Peyer's patch (tissue), 4 donors: ENCODE results near the gene INF2. TPM values are rescaled to one million over a fixed set of nuclear protein-coding genes. Genes with fewer than 3 reads are reported as not detected.
A peak's percentile ranks its signal among the peaks of the same experiment; 100 is the strongest.
"Not testable (repeated sequence)": the region's sequence is repeated elsewhere in the genome, so short reads cannot be mapped to it uniquely, and the experiment has no call there.

Experiments
- DNase-seq, 3 donors: peaks; one replicate each; pipeline ENCODE4 v3.0.0-alpha.2; 2017 to 2019
- H3K27ac ChIP-seq, 4 donors: fragments of 200-600 bp; sonication (generic); one replicate each; pipeline ENCODE4 v1.5.1; 2016 to 2019
- H3K27me3 ChIP-seq, 2 donors: fragments of 200-600 bp; sonication (generic); one replicate each; pipeline ENCODE4 v1.5.1; 2019
- H3K36me3 ChIP-seq, 3 donors: fragments of 200-600 bp; sonication (generic); one replicate each; pipeline ENCODE4 v1.5.1; 2016 to 2019
- H3K4me1 ChIP-seq, 4 donors: fragments of 200-600 bp; sonication (generic); one replicate each; pipeline ENCODE4 v1.5.1; 2016 to 2019
- H3K4me3 ChIP-seq, 4 donors: fragments of 200-600 bp; sonication (generic); 1 replicate in 3 of 4; 2 replicates in 1 of 4; pipeline ENCODE4 v1.5.1; 2016 to 2019; ENCODE audit warnings: mild to moderate bottlenecking in 1 of 4
- H3K9me3 ChIP-seq, 4 donors: fragments of 200-600 bp; sonication (generic); one replicate each; pipeline ENCODE4 v1.5.1; 2016 to 2019; ENCODE audit warnings: mild to moderate bottlenecking in 1 of 4
- CTCF ChIP-seq, 6 experiments: fragments of 450-650 bp in 4 of 6; fragments of 200-600 bp in 2 of 6; sonication (generic) in 1 of 6; IDR thresholded peaks; one replicate each; pipeline ENCODE4 v1.5.1; 2017 to 2019; ENCODE audit warnings: antibody characterized with exemption in 6 of 6, mild to moderate bottlenecking in 3 of 6, moderate library complexity in 1 of 6
- POLR2A ChIP-seq, 2 donors: fragments of 450-650 bp; IDR thresholded peaks; one replicate each; pipeline ENCODE4 v1.5.1; 2017; ENCODE audit warnings: antibody characterized with exemption in 2 of 2, mild to moderate bottlenecking in 2 of 2, moderate library complexity in 2 of 2
- total RNA-seq, 4 donors: library from RNA; depleted of rRNA; stranded (reverse); fragments of >200 nt; gene quantifications; one replicate each; pipeline ENCODE4 v1.1.0, GENCODE V29; 2016

Gene INF2
- total RNA-seq, 4 donors from 2014 or later = 137 to 287 (median 203) TPM

GRCh38 chr14:104747876-104748275 lies 58.5 kb downstream of the INF2 start:
- Histone ChIP-seq H3K4me1 (peaks cover 0 to 51% (median 8%) of the 10 kb centered on the region in 4 donors), H3K4me3 (no peak overlapping the region), H3K27ac (peak overlapping the region in 3 of 4 donors; percentile 11 to 74 (median 62)), H3K27me3 (no peaks in the 10 kb centered on the region), H3K36me3 (no peaks in the 10 kb centered on the region), H3K9me3 (no peaks in the 10 kb centered on the region)
- no peak for DNase-seq
- no peak for TF ChIP-seq CTCF (IDR thresholded peaks at IDR 0.05)
- TF ChIP-seq POLR2A (IDR thresholded peaks at IDR 0.05) = no peak

DNA sequence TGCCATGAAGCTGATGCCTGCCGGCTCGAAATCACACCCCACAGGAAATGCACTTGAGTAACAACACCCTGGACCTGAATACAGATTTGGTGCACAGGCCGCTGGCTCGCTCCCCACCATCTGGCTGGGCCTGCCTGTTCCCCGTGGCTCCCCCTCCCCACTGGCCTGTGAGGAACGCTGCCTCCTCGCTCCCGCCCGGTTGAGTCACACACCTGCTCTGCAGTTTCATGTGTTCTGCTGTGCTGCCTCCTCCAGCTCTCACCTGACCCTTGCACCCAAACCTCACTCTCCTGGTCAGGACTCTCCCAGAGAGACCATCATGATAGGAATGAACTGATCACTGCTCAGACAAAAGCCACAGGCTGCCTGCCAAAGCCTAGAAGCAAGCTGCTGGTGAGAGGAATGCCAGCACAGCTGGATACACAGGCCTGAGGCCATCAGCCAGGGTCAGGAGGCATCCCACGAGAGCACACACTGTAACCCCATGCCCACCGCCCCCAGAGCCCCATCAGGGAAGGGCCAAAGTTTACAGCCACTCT lies 59.8 kb downstream of the INF2 start:
- no peaks in the 10 kb centered on the region for H3K9me3 ChIP-seq
- TF ChIP-seq CTCF (IDR thresholded peaks at IDR 0.05) (peak in 2 of 6 experiments; percentile 14 to 39), POLR2A (IDR thresholded peaks at IDR 0.05) (peak; percentile 14 to 33)
- no peaks in the 10 kb centered on the region for H3K36me3 ChIP-seq
- DNase-seq = peak in 2 of 3 donors; percentile 85 to 86
- H3K27ac ChIP-seq = peak overlapping the region; percentile 3 to 77 (median 56)
- peaks cover 0 to 57% (median 13%) of the 10 kb centered on the region in 4 donors for H3K4me1 ChIP-seq
- no peaks in the 10 kb centered on the region for H3K27me3 ChIP-seq
- H3K4me3 ChIP-seq = no peak overlapping the region

DNA sequence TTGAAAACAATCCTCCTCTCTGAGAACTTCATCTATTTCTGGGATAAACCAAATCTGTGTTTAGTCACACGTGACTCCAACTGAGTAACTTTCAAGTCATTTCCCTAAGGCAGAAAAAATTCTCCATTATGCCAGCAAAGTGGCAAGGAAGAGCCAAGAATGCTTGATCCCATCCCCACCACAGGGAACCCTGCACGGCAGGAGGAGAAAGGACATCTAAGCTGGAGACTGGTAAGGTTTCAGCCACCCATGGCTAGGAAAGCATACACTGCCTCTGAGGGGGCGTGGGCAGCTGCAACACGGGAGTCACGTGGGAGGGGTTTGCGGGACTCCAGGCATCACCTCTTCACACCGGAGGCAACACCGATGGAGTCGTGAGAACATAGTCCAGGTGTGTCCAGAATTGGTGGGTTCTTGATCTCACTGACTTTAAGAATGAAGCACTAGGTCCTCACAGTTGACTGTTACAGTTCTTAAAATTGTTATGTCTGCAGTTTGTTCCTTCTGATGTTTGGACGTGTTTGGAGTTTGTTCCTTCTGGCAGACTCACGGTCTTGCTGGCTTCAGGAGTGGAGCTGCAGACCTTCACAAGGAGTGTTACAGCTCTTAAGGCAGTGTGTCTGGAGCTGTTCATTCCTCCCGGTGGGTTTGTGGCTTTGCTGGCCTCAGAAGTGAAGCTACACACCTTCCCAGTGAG lies 60.8 kb downstream of the INF2 start:
- H3K27ac ChIP-seq = peak overlapping the region in 2 of 4 donors; percentile 74 to 77
- TF ChIP-seq POLR2A (IDR thresholded peaks at IDR 0.05) (no peak), CTCF (IDR thresholded peaks at IDR 0.05) (no peak)
- no peaks in the 10 kb centered on the region for H3K9me3 ChIP-seq
- H3K27me3 ChIP-seq = no peaks in the 10 kb centered on the region
- peaks cover 0 to 67% (median 18%) of the 10 kb centered on the region in 4 donors for H3K4me1 ChIP-seq
- DNase-seq = no peak
- no peak overlapping the region for H3K4me3 ChIP-seq
- peaks cover 0 to under 1% (median 0%) of the 10 kb centered on the region in 3 donors for H3K36me3 ChIP-seq

GRCh38 chr14:104750753-104751057 lies 61.3 kb downstream of the INF2 start:
- not testable (repeated sequence) for H3K27me3 ChIP-seq, H3K27ac ChIP-seq, H3K9me3 ChIP-seq, H3K4me3 ChIP-seq, DNase-seq, H3K36me3 ChIP-seq
- peaks cover 0 to 69% (median 18%) of the 10 kb centered on the region in 4 donors for H3K4me1 ChIP-seq

DNA sequence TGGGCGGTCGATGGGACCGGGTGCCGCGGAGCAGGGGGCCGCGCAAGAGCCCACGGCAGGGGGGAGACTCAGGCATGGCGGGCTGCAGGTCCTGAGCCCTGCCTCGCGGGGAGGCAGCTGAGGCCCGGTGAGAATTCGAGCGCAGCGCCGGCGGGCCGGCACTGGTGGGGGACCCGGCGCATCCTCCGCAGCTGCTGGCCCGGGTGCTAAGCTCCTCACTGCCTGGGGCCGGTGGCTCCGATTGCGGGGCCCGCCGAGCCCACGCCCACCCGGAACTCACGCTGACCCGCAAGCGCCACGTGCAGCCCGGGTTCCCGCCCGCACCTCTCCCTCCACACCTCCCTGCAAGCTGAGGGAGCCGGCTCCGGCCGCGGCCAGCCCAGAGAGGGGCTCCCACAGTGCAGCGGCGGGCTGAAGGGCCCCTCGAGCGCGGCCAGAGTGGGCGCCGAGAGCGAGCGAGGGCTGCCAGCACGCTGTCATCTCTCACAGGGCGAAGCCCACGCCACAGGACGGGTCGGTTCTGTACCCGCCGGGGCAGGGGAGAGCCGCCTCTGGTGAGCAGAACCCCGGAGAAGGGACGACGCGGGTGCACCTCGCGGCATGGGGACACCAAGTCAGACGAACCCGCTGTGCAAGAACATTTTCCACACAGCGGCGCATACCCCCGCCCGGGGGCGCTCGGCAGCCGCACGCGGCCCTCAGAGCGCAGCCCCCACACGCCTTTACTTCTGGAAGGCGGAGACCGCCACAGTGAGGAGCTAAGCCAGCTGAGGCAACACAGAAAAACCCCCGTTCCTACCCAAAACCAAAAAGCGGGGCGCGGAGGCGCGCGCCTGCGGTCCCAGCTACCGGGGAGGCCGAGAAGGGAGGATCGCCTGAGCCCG lies 62.4 kb downstream of the INF2 start:
- Histone ChIP-seq H3K36me3 (peaks cover 0 to 17% (median 0%) of the 10 kb centered on the region in 3 donors), H3K4me3 (peak overlapping the region; percentile 89 to 99 (median 94)), H3K27ac (peak overlapping the region; percentile 80 to 93 (median 90)), H3K27me3 (no peaks in the 10 kb centered on the region), H3K4me1 (peaks cover 0 to 63% (median 16%) of the 10 kb centered on the region in 4 donors), H3K9me3 (no peaks in the 10 kb centered on the region)
- TF ChIP-seq CTCF (IDR thresholded peaks at IDR 0.05) (no peak), POLR2A (IDR thresholded peaks at IDR 0.05) (no peak)
- no peak for DNase-seq

DNA sequence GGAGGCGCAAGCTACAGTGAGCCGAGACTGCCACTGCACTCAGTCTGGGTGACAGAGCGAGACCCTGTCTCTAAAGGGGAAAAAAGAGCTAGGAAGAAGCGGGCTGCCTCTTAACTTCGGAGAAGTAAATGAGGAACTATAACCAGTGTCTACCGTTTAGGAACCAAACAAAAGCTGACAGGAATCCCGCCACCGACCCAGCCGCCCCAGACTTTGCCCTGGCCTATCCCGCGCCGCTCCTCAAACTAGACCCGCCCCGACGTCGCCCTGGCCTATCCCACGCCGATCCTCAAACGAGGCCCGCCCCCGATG lies 63.0 kb downstream of the INF2 start:
- H3K36me3 ChIP-seq = peaks cover 0 to 23% (median 0%) of the 10 kb centered on the region in 3 donors
- peak overlapping the region; percentile 80 to 93 (median 90) for H3K27ac ChIP-seq
- H3K4me3 ChIP-seq = peak overlapping the region; percentile 89 to 99 (median 94)
- TF ChIP-seq POLR2A (IDR thresholded peaks at IDR 0.05) (peak; percentile 45 to 49), CTCF (IDR thresholded peaks at IDR 0.05) (no peak)
- H3K9me3 ChIP-seq = no peaks in the 10 kb centered on the region
- DNase-seq = no peak
- peaks cover 0 to 63% (median 16%) of the 10 kb centered on the region in 4 donors for H3K4me1 ChIP-seq
- H3K27me3 ChIP-seq = no peaks in the 10 kb centered on the region
